PFSK-1 (cell line): ENCODE measurements around the gene KRTAP12-3.

ENCODE experiments used
- FOXP2 ChIP-seq: optimal IDR thresholded peaks from 2 replicates; pipeline ENCODE3; 2011; ENCODE audit warnings: borderline replicate concordance, control low read depth, inconsistent platforms; ENCODE audit not compliant: insufficient read depth; ENCODE audit errors: extremely low read length, extremely low read depth
- POLR2AphosphoS5 ChIP-seq: IDR thresholded peaks from 2 replicates; pipeline ENCODE4 v1.6.1; 2012; ENCODE audit warnings: low read depth, mild to moderate bottlenecking, control low read depth, low read length, moderate library complexity
- SIN3A ChIP-seq: IDR thresholded peaks from 2 replicates; pipeline ENCODE4 v1.6.1; 2012; ENCODE audit warnings: mild to moderate bottlenecking, low read length, moderate library complexity, borderline replicate concordance; ENCODE audit not compliant: insufficient read depth
- TAF1 ChIP-seq: IDR thresholded peaks from 2 replicates; pipeline ENCODE4 v1.6.1; 2012; ENCODE audit warnings: low read length, control low read depth, borderline replicate concordance; ENCODE audit not compliant: insufficient read depth
- TF ChIP-seq, protein P1 (sequence below), 2 experiments: IDR thresholded peaks; 2 replicates each; pipeline versions ENCODE4 v1.6.1 to v1.8.0; 2011 to 2012; ENCODE audit warnings: low read depth in 2 of 2, low read length in 2 of 2, control low read depth in 1 of 2, inconsistent platforms in 1 of 2, mild to moderate bottlenecking in 1 of 2, moderate library complexity in 1 of 2; ENCODE audit not compliant: insufficient read depth in 1 of 2

KRTAP12-3 gene

DNA sequence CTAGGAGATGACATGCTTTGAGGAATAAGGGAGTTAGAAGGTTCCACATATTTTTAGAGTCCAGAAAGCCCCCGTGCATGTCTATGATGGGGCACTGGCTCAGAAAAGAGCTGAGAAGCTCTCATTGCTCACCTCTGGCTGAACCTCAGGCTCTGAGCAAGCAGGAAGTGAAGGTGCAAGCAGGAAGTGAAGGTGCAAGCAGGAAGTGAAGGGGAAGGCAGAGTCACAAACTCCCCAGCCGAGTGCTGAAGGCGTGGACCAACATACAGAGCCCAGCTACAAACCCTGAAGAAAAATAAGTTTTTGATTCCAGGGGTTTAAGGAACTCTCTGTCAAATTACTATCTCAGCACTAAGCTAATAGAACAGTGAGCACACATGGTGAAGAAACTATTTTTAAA, 38.8 kb upstream of the KRTAP12-3 start:
- no peak for TF ChIP-seq SIN3A
- TF ChIP-seq TAF1 = no peak
- no peak for TF ChIP-seq FOXP2
- TF ChIP-seq, protein P1, sequence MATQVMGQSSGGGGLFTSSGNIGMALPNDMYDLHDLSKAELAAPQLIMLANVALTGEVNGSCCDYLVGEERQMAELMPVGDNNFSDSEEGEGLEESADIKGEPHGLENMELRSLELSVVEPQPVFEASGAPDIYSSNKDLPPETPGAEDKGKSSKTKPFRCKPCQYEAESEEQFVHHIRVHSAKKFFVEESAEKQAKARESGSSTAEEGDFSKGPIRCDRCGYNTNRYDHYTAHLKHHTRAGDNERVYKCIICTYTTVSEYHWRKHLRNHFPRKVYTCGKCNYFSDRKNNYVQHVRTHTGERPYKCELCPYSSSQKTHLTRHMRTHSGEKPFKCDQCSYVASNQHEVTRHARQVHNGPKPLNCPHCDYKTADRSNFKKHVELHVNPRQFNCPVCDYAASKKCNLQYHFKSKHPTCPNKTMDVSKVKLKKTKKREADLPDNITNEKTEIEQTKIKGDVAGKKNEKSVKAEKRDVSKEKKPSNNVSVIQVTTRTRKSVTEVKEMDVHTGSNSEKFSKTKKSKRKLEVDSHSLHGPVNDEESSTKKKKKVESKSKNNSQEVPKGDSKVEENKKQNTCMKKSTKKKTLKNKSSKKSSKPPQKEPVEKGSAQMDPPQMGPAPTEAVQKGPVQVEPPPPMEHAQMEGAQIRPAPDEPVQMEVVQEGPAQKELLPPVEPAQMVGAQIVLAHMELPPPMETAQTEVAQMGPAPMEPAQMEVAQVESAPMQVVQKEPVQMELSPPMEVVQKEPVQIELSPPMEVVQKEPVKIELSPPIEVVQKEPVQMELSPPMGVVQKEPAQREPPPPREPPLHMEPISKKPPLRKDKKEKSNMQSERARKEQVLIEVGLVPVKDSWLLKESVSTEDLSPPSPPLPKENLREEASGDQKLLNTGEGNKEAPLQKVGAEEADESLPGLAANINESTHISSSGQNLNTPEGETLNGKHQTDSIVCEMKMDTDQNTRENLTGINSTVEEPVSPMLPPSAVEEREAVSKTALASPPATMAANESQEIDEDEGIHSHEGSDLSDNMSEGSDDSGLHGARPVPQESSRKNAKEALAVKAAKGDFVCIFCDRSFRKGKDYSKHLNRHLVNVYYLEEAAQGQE (IDR thresholded peaks at IDR 0.05; ENCODE audit: insufficient read depth in 1 of 2, low read depth in 2 of 2, low read length in 2 of 2) = no peak

DNA sequence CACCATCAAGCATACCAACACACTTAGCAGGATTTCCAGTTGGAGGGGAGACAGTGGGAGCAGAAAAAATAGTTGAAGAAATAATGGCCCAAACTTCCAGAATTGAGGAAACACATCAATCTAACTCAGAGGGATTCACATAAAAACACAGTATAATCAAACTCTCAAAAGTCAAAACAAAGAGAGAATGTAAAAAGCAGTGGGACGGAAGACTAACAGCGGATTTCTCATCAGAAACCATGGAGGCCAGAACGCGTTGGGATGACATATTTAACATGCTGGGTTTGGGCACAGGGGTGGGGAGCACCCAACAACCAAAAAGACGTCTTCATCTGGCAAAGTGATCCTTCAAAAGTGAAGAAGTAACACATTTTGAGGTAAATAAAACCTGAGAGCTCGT, 37.8 kb upstream of the KRTAP12-3 start:
- no peak for TF ChIP-seq POLR2AphosphoS5
- no peak for TF ChIP-seq SIN3A
- no peak for TF ChIP-seq FOXP2
- TF ChIP-seq, protein P1 (IDR thresholded peaks at IDR 0.05; ENCODE audit: insufficient read depth in 1 of 2, low read depth in 2 of 2, low read length in 2 of 2) = no peak
- no peak for TF ChIP-seq TAF1

DNA sequence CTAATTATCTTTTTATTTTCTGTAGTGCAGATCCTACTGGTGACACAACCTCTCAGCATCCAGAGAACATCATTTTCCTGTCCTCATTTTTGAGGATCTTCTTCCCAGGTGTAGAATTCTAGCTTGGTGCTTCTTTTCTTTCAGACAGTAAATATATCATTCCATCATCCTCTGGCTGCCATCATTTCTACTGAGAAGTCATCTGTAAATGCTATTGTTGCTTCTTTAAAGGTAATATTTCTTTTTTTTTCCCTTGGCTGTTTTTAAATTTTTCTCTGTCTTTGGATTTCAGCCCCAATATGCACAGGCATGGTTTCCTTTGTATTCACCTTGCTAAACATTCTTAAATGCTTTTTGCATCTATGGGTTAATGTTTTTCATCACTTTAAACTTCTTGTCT, 34.2 kb upstream of the KRTAP12-3 start:
- no peak for TF ChIP-seq POLR2AphosphoS5
- no peak for TF ChIP-seq FOXP2
- no peak for TF ChIP-seq TAF1
- no peak for TF ChIP-seq SIN3A
- TF ChIP-seq, protein P1 (IDR thresholded peaks at IDR 0.05; ENCODE audit: insufficient read depth in 1 of 2, low read depth in 2 of 2, low read length in 2 of 2) = no peak

- TF ChIP-seq, protein P1 (IDR thresholded peaks at IDR 0.05; ENCODE audit: insufficient read depth in 1 of 2, low read depth in 2 of 2, low read length in 2 of 2) = no peak
- TF ChIP-seq TAF1 = no peak
- TF ChIP-seq POLR2AphosphoS5 = no peak
- no peak for TF ChIP-seq FOXP2
- TF ChIP-seq SIN3A = no peak
Measured at GRCh38 chr21:44625756-44626155, 32.0 kb upstream of the KRTAP12-3 start.

- TF ChIP-seq FOXP2 (no peak), SIN3A (no peak), TAF1 (no peak), POLR2AphosphoS5 (no peak)
- TF ChIP-seq, protein P1 (IDR thresholded peaks at IDR 0.05; ENCODE audit: insufficient read depth in 1 of 2, low read depth in 2 of 2, low read length in 2 of 2) = no peak
Measured at GRCh38 chr21:44626262-44626661, 31.5 kb upstream of the KRTAP12-3 start.
